T-helper 2 cell treated with Interferon-gamma antibody and Interleukin-4, amounts not matched to agents 5 μg/mL and 100 μg/mL, for 36 hours (primary cell): ENCODE data around the gene TMED1.
"Not testable (repeated sequence)": the region's sequence is repeated elsewhere in the genome, so short reads cannot be mapped to it uniquely, and the experiment has no call there.

Experiments
- DNase-seq: peaks from one replicate; pipeline ENCODE4 v3.0.0; 2021; ENCODE audit warnings: low spot score
- H3K27ac Mint-ChIP-seq: one replicate; pipeline ENCODE4 v1.8.0; 2021; ENCODE audit warnings: mild to moderate bottlenecking, mixed read lengths
- H3K27me3 Mint-ChIP-seq: one replicate; pipeline ENCODE4 v1.8.0; 2021; ENCODE audit warnings: low read depth, mixed read lengths
- H3K36me3 Mint-ChIP-seq: one replicate; pipeline ENCODE4 v1.8.0; 2021; ENCODE audit warnings: low read depth, mixed read lengths
- H3K4me1 Mint-ChIP-seq: one replicate; pipeline ENCODE4 v1.8.0; 2021; ENCODE audit warnings: low read depth, mixed read lengths
- H3K4me3 Mint-ChIP-seq: one replicate; pipeline ENCODE4 v1.8.0; 2022; ENCODE audit warnings: mild to moderate bottlenecking, moderate library complexity, mixed read lengths
- H3K9me3 Mint-ChIP-seq: one replicate; pipeline ENCODE4 v1.8.0; 2021; ENCODE audit warnings: mixed read lengths

Gene TMED1, protein sequence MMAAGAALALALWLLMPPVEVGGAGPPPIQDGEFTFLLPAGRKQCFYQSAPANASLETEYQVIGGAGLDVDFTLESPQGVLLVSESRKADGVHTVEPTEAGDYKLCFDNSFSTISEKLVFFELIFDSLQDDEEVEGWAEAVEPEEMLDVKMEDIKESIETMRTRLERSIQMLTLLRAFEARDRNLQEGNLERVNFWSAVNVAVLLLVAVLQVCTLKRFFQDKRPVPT

DNA sequence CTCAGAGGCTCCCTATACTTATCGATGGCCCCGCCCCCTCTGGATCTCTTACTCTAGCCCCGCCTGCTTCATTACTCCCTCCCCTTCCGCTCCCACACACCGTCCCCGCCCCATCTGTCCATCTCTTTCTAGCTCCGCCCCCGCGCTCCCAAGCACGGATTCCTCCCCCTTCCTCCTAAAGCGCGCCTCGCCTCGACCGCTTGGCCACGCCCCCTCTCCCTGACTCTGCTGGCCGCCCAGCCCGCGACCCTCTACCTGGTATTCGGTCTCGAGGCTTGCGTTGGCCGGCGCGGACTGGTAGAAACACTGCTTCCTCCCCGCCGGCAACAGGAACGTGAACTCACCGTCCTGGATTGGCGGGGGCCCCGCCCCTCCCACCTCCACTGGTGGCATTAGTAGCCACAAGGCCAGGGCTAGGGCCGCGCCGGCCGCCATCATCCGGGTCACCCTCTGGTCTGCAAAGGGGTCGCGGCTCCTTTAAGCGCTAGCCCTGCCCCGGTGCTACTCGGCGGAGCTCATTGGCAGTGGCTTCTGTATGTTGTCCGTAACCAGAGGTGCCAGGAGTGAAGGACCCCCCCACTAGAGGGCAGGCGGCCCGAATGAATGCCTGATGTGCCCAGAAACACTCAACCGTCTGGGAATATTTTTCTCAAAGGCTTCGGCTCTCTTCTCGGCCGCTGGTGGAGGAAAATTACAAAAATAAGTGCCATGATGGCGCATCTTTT, at the start of gene TMED1:
TMED1 (minus strand) TSS at position 459 of the 725 bp plus-strand sequence; CDS start at position 438, 21 bp downstream.
- Mint-ChIP-seq H3K4me3 (peak within 1 kb of the TSS; percentile 95), H3K27me3 (no peaks in the 10 kb centered on the region), H3K4me1 (peaks cover 12% of the 10 kb centered on the region), H3K9me3 (peaks cover 9% of the 10 kb centered on the region), H3K27ac (peak within 1 kb of the TSS; percentile 99), H3K36me3 (peaks cover 19% of the 10 kb centered on the region)
- peak; percentile 95 for DNase-seq

DNA sequence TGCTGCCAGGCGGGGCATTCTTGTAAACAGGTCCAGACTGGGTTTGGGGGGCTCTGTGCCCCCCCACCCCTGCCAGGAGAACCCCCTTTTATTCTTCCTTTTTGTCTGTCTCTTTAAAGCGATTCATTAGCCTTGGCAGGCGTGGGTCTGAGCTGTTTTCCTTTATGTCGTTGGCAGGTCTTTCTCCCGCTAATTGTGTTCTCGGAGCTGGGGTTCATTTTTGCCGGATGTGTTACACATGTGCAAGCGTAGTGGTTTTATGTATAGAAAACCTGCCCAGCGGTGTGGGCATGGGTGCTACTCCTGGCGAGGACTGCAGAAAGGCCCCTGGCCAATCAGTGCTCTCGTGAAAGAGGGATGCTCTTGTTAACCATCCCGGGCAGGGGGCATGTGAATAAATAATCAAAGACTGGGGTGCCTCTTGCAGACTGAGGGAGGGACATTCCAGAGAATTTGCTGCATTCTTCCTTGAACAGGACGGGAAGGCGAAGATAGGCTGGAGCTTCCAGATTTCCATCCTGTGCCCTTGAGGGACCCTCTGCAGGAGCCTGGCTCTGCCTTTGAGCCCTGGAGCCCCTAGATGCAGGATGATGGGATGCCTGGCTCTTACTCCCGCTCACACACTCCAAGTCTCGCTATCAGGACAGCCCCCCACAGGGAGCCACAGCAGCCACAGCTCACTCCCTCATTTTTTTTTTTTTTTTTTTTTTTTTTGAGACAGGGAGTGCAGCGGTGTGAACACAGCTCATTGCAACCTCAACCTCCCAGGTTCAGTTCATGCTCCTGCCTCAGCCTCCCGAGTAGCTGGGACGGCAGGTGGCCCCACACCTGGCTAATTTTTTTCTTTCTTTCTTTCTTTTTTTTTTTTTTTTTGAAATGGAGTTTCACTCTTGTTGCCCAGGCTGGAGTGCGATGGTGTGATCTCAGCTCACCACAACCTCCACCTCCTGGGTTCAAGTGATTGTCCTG, 49.5 kb upstream of the TMED1 start:
- H3K36me3 Mint-ChIP-seq: no peaks in the 10 kb centered on the region
- no peaks in the 10 kb centered on the region for H3K9me3 Mint-ChIP-seq
- H3K4me1 Mint-ChIP-seq: no peaks in the 10 kb centered on the region
- no peak for DNase-seq
- H3K27me3 Mint-ChIP-seq: no peaks in the 10 kb centered on the region
- no peak overlapping the region for H3K4me3 Mint-ChIP-seq
- H3K27ac Mint-ChIP-seq: no peak overlapping the region

DNA sequence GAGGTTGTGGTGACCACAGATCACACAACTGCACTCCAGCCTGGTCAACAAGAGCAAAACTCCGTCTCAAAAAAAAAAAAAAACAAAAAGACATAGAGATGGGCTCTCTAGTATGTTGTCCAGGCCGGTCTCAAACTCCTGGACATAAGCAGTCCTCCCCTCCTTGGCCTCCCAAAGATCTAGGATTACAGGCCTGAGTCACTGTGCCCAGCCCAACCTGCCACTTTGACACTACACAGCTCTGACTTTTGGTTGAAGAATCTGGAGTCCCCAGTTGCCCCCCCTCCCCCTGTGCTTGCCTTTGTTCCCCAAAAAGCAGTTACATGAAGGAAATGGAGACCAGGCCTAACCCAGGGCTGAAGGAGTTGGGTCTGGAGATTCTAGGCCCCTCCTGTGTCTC, 48.3 kb upstream of the TMED1 start:
- Mint-ChIP-seq H3K4me1 (peaks cover 3% of the 10 kb centered on the region), H3K27ac (no peak overlapping the region), H3K4me3 (no peak overlapping the region), H3K36me3 (peaks cover 1% of the 10 kb centered on the region), H3K27me3 (no peaks in the 10 kb centered on the region), H3K9me3 (no peaks in the 10 kb centered on the region)
- DNase-seq: no peak

DNA sequence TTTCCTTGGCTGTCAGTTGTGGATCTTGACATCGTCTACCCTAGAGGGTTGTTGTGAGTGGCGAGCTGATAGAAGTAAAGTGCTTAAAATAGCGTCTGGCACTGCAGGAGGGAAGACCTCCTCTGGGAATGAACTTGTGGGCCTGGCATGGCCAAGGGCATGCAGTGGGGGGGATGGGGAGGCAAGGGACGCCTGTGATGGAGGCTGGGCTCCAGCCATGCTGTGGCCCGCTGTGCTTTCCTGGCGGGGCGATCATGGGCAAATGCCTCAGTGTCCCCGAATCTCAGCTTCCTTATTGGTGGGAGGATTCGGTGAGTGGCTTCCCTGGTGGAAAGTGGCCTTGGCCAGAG, 46.1 kb upstream of the TMED1 start:
- H3K9me3 Mint-ChIP-seq: no peaks in the 10 kb centered on the region
- H3K27ac Mint-ChIP-seq: no peak overlapping the region
- peaks cover 15% of the 10 kb centered on the region for H3K4me1 Mint-ChIP-seq
- H3K27me3 Mint-ChIP-seq: no peaks in the 10 kb centered on the region
- no peak overlapping the region for H3K4me3 Mint-ChIP-seq
- H3K36me3 Mint-ChIP-seq: peaks cover 2% of the 10 kb centered on the region
- DNase-seq: no peak

DNA sequence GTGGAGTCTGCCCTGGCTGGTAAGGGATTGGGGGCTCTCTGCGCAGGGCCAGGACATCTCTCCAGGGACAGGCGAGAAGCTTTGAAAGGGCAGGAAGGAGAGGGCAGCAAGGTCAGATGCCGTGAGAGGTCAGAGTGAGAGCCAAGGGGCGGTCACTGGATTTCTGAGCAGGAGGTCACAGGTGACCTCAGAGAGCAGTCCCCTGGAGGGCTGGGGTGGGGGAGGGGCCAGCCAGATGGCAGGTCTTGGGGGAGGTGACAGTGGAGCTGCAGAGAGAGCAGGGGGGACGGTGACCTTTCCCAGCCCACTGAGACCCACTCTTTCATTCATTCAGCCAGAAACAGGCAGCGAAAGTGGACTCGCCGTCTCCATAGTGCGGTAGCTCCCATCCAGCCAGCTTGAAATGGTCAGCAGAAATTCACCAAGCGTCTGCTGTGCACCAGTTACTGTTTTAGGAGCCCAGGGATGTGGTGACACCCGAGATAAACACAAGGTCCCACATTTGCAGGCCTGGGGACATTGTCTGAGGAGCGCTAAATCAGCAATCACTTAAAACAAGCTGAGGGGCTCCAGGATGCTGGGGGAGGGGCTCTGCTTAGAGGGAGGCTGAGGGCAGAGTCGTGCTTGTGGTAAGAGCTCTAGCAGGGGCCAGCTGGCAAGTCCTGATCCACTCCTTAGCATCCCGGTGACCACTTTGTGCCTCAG, 45.5 kb upstream of the TMED1 start:
- Mint-ChIP-seq H3K4me3 (no peak overlapping the region), H3K36me3 (peaks cover 2% of the 10 kb centered on the region), H3K9me3 (no peaks in the 10 kb centered on the region), H3K27ac (no peak overlapping the region), H3K4me1 (peaks cover 19% of the 10 kb centered on the region), H3K27me3 (no peaks in the 10 kb centered on the region)
- no peak for DNase-seq

DNA sequence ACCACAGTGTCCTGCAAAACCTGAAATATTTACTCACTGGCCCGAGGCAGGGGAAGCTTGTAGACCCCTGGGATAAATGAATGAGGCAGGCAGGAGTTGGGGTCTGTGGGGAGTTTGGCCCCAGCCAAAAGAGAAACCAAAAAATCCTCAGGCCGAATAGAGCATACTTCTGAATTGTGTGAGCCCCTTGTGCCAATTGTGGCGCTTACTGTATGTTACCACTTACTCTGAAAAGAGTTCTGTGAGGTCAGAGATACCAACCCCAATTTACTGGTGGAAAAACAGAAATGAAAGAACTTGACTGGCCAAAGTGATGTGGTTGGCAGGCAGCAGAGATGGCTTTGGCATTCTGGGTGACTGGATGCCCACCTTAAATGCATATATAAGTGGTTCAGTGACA, 42.2 kb upstream of the TMED1 start:
- no peak for DNase-seq
- H3K27ac Mint-ChIP-seq: peak overlapping the region; percentile 73
- peaks cover 7% of the 10 kb centered on the region for H3K36me3 Mint-ChIP-seq
- H3K4me1 Mint-ChIP-seq: peaks cover 24% of the 10 kb centered on the region
- no peaks in the 10 kb centered on the region for H3K27me3 Mint-ChIP-seq
- peak overlapping the region; percentile 51 for H3K4me3 Mint-ChIP-seq
- no peaks in the 10 kb centered on the region for H3K9me3 Mint-ChIP-seq

DNA sequence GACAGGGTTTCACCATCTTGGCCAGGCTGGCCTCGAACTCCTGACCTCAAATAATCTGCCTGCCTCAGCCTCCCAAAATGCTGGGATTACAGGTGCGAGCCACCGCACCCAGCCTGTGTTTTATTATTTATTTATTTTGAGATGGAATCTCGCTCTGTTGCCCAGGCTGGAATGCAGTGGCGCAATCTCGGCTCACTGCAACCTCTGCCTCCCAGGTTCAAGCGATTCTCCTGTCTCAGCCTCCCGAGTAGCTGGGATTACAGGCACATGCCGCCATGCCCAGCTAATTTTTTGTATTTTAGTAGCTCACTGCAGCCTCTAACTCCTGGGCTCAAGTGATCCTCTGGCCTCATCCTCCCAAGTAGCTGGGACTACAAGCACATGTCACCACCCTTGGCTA, 41.6 kb upstream of the TMED1 start:
- not testable (repeated sequence) for H3K36me3 Mint-ChIP-seq, H3K4me3 Mint-ChIP-seq, DNase-seq, H3K27me3 Mint-ChIP-seq, H3K9me3 Mint-ChIP-seq
- peaks cover 30% of the 10 kb centered on the region for H3K4me1 Mint-ChIP-seq
- peak overlapping the region; percentile 73 for H3K27ac Mint-ChIP-seq

DNA sequence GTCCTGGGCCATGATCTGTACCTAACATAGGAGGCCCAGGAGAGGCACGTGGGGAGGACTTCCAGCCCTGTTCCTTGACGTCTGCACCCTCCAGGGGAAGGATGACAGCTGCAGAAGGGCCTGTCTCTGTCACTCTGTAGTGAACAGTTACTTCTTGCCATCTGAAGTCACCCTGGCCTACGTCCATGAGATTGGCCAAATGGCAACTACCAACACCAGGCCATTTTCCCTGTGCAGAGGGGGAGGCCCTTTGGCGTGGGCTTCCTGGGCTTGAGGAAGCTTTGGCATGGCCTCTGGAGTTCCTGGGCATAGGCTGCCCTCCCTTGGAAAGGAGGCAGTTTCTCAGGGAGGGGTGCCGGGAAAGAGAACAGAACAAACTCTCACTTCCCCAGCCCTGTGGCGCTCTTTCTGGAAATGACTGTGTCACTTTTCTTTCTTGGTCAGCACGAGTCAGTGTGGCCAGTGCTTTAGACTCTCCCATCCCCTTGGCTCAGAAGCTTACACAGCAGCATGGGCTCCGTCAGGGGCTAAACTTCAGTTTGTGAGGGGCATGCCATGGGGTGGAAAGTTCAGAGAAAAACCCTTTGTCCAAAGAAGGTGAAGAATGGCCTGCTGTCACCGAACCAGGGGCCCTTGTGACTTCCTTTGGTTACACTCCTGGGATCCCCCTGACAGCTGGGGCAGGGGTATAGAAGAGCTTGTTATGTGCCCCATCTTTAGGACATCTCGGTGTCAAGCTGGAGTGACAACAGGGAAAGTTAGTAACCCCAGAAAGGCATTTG, 40.6 kb upstream of the TMED1 start:
- Mint-ChIP-seq H3K4me3 (no peak overlapping the region), H3K9me3 (no peaks in the 10 kb centered on the region), H3K27ac (peak overlapping the region; percentile 26), H3K27me3 (no peaks in the 10 kb centered on the region), H3K36me3 (peaks cover 9% of the 10 kb centered on the region), H3K4me1 (peaks cover 31% of the 10 kb centered on the region)
- no peak for DNase-seq

DNA sequence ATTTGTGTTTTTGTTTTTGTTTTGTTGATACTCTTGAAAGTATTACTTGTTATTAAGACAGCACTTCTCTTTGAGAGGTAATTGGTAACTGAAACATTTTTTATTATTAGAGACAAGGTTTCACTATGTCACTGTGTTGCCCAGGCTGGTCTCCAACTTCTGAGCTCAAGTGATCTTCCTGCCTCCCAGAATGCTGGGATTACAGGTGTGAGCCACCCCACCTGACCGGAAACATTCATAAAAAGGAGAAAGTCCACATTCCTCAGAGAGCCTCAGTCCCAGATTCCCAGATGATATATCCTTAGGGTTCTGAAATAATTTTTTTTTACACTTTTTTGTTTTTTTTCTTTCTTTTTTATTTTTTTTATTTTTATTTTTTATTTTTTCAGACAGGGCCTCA, 38.0 kb upstream of the TMED1 start:
- Mint-ChIP-seq H3K4me1 (peaks cover 34% of the 10 kb centered on the region), H3K4me3 (peak overlapping the region; percentile 42), H3K36me3 (peaks cover 6% of the 10 kb centered on the region), H3K27me3 (no peaks in the 10 kb centered on the region), H3K9me3 (no peaks in the 10 kb centered on the region), H3K27ac (peak overlapping the region; percentile 55)
- no peak for DNase-seq

DNA sequence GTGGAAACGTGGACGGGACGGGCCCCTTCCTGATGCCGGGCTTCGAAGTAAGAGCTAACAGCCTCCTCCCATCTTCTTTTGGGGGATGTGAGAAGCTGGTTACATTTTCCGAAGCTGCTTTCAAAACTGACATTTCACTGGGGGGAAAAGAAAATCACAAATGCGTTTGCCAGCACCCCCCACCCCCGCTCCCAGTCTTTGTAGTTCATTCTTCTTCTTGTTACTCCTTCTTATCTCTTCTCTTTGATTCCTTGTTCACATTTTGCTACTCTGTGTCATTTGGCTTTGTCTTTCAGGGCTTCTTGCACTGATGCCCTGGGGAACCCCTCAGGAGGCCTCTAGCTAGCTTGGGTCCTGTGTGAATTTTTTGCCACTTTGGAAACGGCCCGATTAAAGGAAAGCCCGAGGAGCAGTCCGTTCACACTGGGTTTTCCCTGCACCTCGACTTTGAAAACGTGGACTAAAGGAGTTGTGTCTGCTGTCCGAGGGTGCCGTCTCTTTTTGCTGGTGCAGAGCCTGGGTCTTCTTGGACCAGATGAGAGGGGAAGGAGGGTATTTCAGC, 36.6 kb upstream of the TMED1 start:
- Mint-ChIP-seq H3K4me3 (peak overlapping the region; percentile 92), H3K9me3 (no peaks in the 10 kb centered on the region), H3K27me3 (no peaks in the 10 kb centered on the region), H3K36me3 (peaks cover 6% of the 10 kb centered on the region), H3K4me1 (peaks cover 31% of the 10 kb centered on the region), H3K27ac (peak overlapping the region; percentile 95)
- DNase-seq: no peak

DNA sequence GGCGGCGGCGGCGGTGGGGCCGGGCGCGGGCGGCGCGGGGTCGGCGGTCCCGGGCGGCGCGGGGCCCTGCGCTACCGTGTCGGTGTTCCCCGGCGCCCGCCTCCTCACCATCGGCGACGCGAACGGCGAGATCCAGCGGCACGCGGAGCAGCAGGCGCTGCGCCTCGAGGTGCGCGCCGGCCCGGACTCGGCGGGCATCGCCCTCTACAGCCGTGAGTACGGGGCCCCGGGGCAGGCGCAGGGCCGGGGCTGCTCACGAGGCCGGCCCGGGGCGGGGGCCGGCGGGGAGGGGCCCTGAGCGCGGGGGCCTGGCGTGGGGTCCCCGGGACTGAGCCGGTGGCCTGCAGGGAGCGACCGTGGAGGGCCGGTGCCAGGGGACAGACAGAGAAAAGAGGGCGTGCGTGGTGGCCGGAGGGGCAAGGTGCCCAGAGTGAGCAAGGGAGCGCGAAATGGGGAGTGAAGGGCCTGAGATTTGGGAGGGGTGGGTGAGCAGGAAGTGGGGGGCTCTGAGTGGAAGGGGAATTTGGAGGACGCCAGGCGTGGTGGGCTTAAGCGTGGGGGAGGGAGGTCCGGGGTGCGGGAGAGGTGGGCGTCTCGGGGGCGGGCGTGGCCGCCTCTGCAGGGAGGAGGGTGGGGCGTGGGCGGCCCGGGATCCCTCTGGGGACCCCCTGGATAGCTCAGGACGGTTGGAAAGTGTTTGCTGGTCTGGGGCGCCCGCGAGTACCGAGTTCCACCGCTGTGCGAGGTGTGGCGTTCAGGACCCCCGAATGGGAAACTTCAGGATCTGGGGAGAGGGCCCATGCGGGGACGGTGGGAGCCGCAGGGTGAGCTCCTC, 35.9 kb upstream of the TMED1 start:
- Mint-ChIP-seq H3K9me3 (no peaks in the 10 kb centered on the region), H3K4me1 (peaks cover 29% of the 10 kb centered on the region)

DNA sequence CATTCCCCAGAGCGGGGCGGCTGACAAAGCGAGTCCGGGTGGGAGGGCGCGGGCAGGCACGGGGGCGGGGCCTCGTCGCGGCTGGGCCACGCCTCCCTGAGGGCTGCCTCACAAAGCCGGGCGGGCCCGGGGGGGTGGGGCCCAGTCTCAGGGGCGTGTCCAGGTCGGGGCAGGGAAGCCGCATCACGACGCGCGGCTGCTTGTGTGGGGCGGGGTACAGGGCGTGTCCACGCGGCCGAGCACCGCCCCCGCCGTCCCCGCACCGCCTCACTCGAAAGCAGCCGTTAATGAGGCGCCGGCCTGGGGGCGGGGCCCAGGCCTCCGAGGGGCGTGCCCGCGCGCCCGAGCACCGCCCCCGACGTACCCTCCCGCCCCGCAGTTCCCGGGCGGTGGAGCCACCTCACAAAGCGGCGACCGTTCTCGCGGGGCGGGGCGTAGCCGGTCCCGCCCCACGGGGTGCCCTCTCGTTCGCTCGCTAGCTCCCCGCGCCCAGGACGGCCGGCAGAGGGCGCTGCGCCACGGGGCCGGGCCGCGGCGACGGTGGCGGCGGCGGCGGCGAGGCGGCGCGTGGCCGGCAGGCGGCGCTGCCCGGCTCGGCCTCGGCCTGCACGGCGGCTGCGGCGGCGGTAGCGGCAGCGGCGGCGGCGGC, 35.1 kb upstream of the TMED1 start, which contains the start of gene CARM1:
CARM1 (plus strand) TSS at position 599 of the 649 bp plus-strand sequence. CDS start 150 bp downstream, outside the sequence.
- Mint-ChIP-seq H3K27ac (peak within 1 kb of the TSS; percentile 95), H3K36me3 (peaks cover 6% of the 10 kb centered on the region), H3K4me3 (peak within 1 kb of the TSS; percentile 92), H3K9me3 (no peaks in the 10 kb centered on the region), H3K4me1 (peaks cover 27% of the 10 kb centered on the region), H3K27me3 (no peaks in the 10 kb centered on the region)
- DNase-seq: peak; percentile 98

More for the DNA sequence above, 35.9 kb upstream of the TMED1 start:
- Mint-ChIP-seq H3K27ac (peak overlapping the region; percentile 95), H3K36me3 (peaks cover 6% of the 10 kb centered on the region), H3K4me3 (peak overlapping the region; percentile 92), H3K27me3 (no peaks in the 10 kb centered on the region)
- DNase-seq: peak; percentile 38
